OCI-LY7 (cell line): ENCODE data around the gene TSHZ2. TPM values are rescaled to one million over a fixed set of nuclear protein-coding genes. Genes with fewer than 3 reads are reported as not detected.

ENCODE experiments used
- BruUV-seq: library from RNA; stranded (reverse); fragments of 400-500 nt; replicated peaks from 2 replicates; lab custom pipeline; 2021; lab: Mats Ljungman, UMichigan
- CTCF ChIA-PET: fragments of 300-600 bp; sonication (Branson Sonifier 250); formaldehyde crosslinking; loops from one replicate; lab custom pipeline; 2022; ENCODE audit warnings: antibody characterized with exemption; ENCODE audit not compliant: unreplicated experiment; lab: Charles Lee
- POLR2A ChIA-PET: fragments of 300-600 bp; sonication (Branson Sonifier 250); formaldehyde crosslinking; loops from one replicate; lab custom pipeline; 2022; ENCODE audit warnings: antibody characterized with exemption; lab: Charles Lee
- DNase-seq: peaks from one replicate; pipeline ENCODE4 v3.0.0-alpha.2; 2015; ENCODE audit warnings: low spot score
- H2AFZ ChIP-seq: fragments of 200-600 bp; sonication (generic), shearing (Covaris generic); 2 replicates; pipeline ENCODE4 v1.6.1; 2014; ENCODE audit warnings: mild to moderate bottlenecking, antibody characterized with exemption, low read length, moderate library complexity
- H3K27ac ChIP-seq: fragments of 200-600 bp; sonication (generic); 2 replicates; pipeline ENCODE4 v1.5.1; 2014; ENCODE audit warnings: mixed run types, low read depth, mild to moderate bottlenecking, moderate library complexity, low read length, inconsistent platforms; ENCODE audit not compliant: poor library complexity, severe bottlenecking
- H3K36me3 ChIP-seq: fragments of 200-600 bp; sonication (generic); 2 replicates; pipeline ENCODE4 v1.6.1; 2014; ENCODE audit warnings: mild to moderate bottlenecking, antibody characterized with exemption, low read length, moderate library complexity, mixed read lengths; ENCODE audit not compliant: insufficient read depth
- H3K4me1 ChIP-seq: fragments of 200-600 bp; sonication (generic); 2 replicates; pipeline ENCODE4 v1.5.1; 2014; ENCODE audit warnings: mild to moderate bottlenecking, low read length; ENCODE audit not compliant: insufficient read depth, poor library complexity, severe bottlenecking
- H3K4me2 ChIP-seq: fragments of 200-600 bp; sonication (generic); 2 replicates; pipeline ENCODE4 v1.6.1; 2014; ENCODE audit warnings: mild to moderate bottlenecking, low read length
- H3K4me3 ChIP-seq: fragments of 200-600 bp; sonication (generic); 2 replicates; pipeline ENCODE4 v1.5.1; 2014; ENCODE audit warnings: mild to moderate bottlenecking, low read depth, low read length; ENCODE audit not compliant: poor library complexity, severe bottlenecking
- H3K79me2 ChIP-seq: fragments of 200-600 bp; sonication (generic); 2 replicates; pipeline ENCODE4 v1.6.1; 2016; ENCODE audit warnings: low read depth, mild to moderate bottlenecking, low read length, moderate library complexity, mixed read lengths; ENCODE audit not compliant: insufficient read depth
- H3K9me2 ChIP-seq: fragments of 200-600 bp; sonication (generic); 2 replicates; pipeline ENCODE4 v1.6.1; 2016; ENCODE audit warnings: mild to moderate bottlenecking, low read length, mixed read lengths; ENCODE audit not compliant: insufficient read depth
- H3K9me3 ChIP-seq: fragments of 200-600 bp; sonication (generic); 2 replicates; pipeline ENCODE4 v1.6.1; 2014; ENCODE audit warnings: mild to moderate bottlenecking, mixed run types, low read length, mixed read lengths
- H4K20me1 ChIP-seq: fragments of 200-600 bp; sonication (generic); 2 replicates; pipeline ENCODE4 v1.6.1; 2014; ENCODE audit warnings: mild to moderate bottlenecking, antibody characterized with exemption, low read length, moderate library complexity, mixed read lengths; ENCODE audit not compliant: insufficient read depth
- EZH2phosphoT487 ChIP-seq: fragments of 200-600 bp; sonication (generic); IDR thresholded peaks from 2 replicates; pipeline ENCODE4 v1.6.1; 2018; ENCODE audit warnings: low read depth, borderline replicate concordance, mild to moderate bottlenecking, mixed run types, antibody characterized with exemption, low read length, moderate library complexity, mixed read lengths
- intact Hi-C: fragments of 100-400 bp; cut with micrococcal nuclease; formaldehyde crosslinking; loops from one replicate; pipeline ENCODE4 v1.10.0; 2022; ENCODE audit not compliant: unreplicated experiment
- total RNA-seq, 2 experiments: library from RNA; depleted of rRNA in 1 of 2; stranded (reverse); fragments of >200 nt in 1 of 2; shearing (Covaris generic) in 1 of 2; gene quantifications; 2 replicates each; pipeline ENCODE4 v1.2.3, GENCODE V29; 2014 to 2022
- TF ChIP-seq, protein P1 (sequence below): fragments of 200-600 bp; sonication (generic); conservative IDR thresholded peaks from 2 replicates; pipeline ENCODE4 v1.5.1; 2014; ENCODE audit warnings: mild to moderate bottlenecking, antibody characterized with exemption, low read length, moderate library complexity, mixed read lengths

TSHZ2 gene
- total RNA-seq, 2 experiments from 2014 or later, result not detected

DNA sequence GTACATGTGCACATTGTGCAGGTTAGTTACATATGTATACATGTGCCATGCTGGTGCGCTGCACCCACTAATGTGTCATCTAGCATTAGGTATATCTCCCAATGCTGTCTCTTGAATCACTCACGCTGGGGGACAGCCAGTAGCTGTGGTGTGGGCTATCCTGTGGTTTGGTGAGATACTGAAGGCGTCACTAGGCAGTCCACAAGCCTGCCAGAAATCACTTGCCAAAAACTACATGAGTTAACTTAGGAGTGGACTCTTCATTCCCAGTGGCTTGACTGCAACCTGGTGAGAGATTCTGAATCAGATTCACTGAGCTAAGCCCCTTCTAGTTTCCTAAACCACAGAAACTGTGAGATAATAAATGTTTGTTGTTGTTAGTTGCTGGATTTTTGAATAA is 191.3 kb downstream of the TSHZ2 start:
- intact Hi-C loops, result no loop called here
- no peaks in the 10 kb centered on the region for H3K36me3 ChIP-seq
- H3K9me3 ChIP-seq, result no peaks in the 10 kb centered on the region; the same call in 1 of the 2 replicates
- H2AFZ ChIP-seq, result no peak overlapping the region
- H3K9me2 ChIP-seq, result no peaks in the 10 kb centered on the region
- TF ChIP-seq, protein P1, sequence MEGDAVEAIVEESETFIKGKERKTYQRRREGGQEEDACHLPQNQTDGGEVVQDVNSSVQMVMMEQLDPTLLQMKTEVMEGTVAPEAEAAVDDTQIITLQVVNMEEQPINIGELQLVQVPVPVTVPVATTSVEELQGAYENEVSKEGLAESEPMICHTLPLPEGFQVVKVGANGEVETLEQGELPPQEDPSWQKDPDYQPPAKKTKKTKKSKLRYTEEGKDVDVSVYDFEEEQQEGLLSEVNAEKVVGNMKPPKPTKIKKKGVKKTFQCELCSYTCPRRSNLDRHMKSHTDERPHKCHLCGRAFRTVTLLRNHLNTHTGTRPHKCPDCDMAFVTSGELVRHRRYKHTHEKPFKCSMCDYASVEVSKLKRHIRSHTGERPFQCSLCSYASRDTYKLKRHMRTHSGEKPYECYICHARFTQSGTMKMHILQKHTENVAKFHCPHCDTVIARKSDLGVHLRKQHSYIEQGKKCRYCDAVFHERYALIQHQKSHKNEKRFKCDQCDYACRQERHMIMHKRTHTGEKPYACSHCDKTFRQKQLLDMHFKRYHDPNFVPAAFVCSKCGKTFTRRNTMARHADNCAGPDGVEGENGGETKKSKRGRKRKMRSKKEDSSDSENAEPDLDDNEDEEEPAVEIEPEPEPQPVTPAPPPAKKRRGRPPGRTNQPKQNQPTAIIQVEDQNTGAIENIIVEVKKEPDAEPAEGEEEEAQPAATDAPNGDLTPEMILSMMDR, result no peak
- no peak for TF ChIP-seq EZH2phosphoT487
- H3K4me3 ChIP-seq, result no peak overlapping the region
- no peak overlapping the region for H3K27ac ChIP-seq
- no peak overlapping the region for H3K4me2 ChIP-seq
- BruUV-seq, result no TSS peak
- peaks cover 18% of the 10 kb centered on the region for H3K4me1 ChIP-seq
- no peak for DNase-seq
- CTCF ChIA-PET, result no interaction called here
- no peaks in the 10 kb centered on the region for H3K79me2 ChIP-seq
- no peaks in the 10 kb centered on the region for H4K20me1 ChIP-seq
- POLR2A ChIA-PET, result interaction anchor here (0.6 to 1.3 kb wide), 4 partner anchors 22 to 1637 kb away, joined by 3 to 5 read pairs (median 4); no protein-coding TSS in a partner anchor

DNA sequence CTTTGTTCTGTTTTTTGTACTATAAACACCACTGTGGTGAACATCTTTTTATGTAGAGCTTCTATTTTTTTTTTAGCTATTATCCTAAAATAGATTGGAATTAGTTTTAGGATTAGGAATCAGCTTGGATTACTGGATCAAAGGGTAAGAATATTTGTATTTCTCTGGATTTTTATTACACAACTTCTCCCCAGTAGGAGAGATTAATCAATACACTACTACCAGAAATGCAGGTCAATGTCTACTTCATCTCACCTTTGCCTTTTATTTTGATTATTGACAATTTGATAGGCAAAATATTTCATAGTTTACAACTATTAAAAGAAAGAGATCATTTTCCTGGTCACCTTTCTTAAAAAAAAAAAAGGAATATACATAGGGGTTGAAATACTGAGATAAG is 191.9 kb downstream of the TSHZ2 start:
- no peak for DNase-seq
- ChIA-PET POLR2A (interaction anchor here (0.6 to 1.3 kb wide), 3 partner anchors 23 to 1162 kb away, joined by 3 read pairs; no protein-coding TSS in a partner anchor), CTCF (no interaction called here)
- H3K79me2 ChIP-seq, result no peaks in the 10 kb centered on the region
- no peak for TF ChIP-seq EZH2phosphoT487
- TF ChIP-seq, protein P1, result no peak
- H3K27ac ChIP-seq, result no peak overlapping the region
- intact Hi-C loops, result no loop called here
- no peaks in the 10 kb centered on the region for H4K20me1 ChIP-seq
- H3K36me3 ChIP-seq, result no peaks in the 10 kb centered on the region
- H3K9me2 ChIP-seq, result no peaks in the 10 kb centered on the region
- BruUV-seq, result no TSS peak
- H3K4me2 ChIP-seq, result no peak overlapping the region
- peaks cover 17% of the 10 kb centered on the region for H3K4me1 ChIP-seq
- no peaks in the 10 kb centered on the region; the same call in 1 of the 2 replicates for H3K9me3 ChIP-seq
- no peak overlapping the region for H2AFZ ChIP-seq
- H3K4me3 ChIP-seq, result no peak overlapping the region

DNA sequence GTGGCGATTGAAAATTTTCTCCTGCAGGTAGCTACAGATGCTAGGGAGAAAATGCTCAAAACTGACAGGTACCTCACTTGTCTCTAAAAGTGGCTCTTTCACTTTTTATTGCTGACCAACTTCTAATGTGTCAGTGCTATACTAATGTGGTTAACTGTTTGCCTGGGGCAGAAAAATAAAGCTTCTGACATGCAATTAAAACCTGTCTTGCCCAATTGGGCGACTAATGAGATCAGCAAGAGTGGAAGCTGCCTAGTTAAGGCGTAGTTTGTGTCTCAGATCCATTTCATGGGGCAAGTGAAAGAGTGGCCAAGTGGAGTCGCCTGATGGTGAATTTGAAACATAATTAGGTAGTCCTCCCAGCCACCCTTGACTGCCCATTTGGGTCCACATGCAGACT is 193.3 kb downstream of the TSHZ2 start:
- BruUV-seq, result no TSS peak
- Histone ChIP-seq H3K4me1 (peaks cover 17% of the 10 kb centered on the region), H4K20me1 (no peaks in the 10 kb centered on the region), H3K9me3 (no peaks in the 10 kb centered on the region), H3K4me2 (no peak overlapping the region), H3K9me2 (no peaks in the 10 kb centered on the region), H3K4me3 (no peak overlapping the region), H3K36me3 (no peaks in the 10 kb centered on the region), H3K27ac (no peak overlapping the region), H2AFZ (no peak overlapping the region), H3K79me2 (no peaks in the 10 kb centered on the region)
- intact Hi-C loops, result no loop called here
- ChIA-PET CTCF (no interaction called here), POLR2A (interaction anchor here (0.6 to 1.5 kb wide), 3 partner anchors 11 to 131 kb away, joined by 3 to 4 read pairs (median 4); no protein-coding TSS in a partner anchor)
- TF ChIP-seq EZH2phosphoT487, result no peak
- TF ChIP-seq, protein P1, result no peak
- no peak for DNase-seq
